GM19328 (cell line): Measurements from ENCODE around the gene RPN2.

Experiments used
- ATAC-seq: cut with Tn5 transposase; IDR thresholded peaks from one replicate; pipeline ENCODE4 v1.9.1; 2021; ENCODE audit warnings: mild to moderate bottlenecking, moderate library complexity; ENCODE audit not compliant: unreplicated experiment

The RPN2 gene

DNA sequence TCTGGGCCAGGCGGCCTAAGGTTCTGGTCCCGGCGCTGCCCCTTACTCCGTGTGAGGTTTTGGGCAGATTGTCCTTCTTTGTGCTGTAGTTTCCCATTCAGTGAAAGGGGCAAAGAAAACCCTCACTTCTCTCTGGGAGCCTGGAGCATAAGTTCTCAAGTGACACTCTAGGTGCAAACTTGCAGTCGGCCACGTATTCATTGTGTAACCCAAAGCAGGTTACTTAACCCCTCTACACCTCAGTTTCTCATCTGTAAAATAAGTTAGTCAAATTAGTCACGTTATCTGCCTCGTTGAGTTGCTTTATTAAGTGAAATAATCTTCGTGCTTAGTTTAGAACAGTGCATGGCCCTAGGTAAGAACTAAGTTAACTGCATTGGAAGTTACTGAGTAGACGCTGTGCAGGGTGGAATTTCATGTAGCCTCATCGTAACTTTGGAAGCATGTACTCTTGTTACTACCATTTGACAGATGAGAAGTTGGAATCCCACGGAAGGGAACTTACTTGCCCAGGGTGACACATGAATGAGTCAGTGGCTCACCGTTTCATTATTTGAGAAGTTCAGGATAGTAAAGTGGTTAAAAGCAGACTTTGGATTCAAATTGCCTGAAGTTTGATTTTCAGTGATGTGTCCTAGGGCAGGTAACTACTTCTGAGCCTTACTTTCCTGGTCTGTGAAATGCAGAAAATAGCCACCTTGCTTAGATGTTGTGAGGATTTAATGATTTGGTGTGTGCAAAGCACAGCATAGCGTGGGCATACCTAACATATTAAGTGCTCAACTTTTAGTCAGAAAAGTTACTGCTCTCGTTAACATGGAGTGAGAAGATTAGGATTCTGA is 774 bp downstream of the RPN2 start:
- ATAC-seq, result no peak

DNA sequence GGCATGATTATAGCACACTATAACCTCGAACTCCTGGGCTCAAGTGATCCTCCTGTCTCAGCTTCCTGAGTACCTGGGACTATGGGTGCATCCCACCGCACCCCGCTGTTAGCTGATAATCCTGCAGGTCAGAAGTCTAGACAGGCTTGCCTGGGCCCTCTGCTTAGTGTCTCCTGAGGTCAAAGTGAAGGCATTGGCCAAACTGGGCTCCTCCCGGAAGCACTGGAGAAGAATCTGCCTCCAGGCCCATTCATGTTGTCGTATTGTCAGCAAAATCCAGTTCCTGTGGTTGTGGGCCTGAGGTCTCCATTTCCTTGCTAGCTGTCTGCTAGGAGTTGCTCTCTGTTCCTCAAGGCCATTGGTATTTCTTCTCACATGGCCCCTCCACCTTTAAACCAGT is 6.6 kb downstream of the RPN2 start:
- ATAC-seq, result no peak

DNA sequence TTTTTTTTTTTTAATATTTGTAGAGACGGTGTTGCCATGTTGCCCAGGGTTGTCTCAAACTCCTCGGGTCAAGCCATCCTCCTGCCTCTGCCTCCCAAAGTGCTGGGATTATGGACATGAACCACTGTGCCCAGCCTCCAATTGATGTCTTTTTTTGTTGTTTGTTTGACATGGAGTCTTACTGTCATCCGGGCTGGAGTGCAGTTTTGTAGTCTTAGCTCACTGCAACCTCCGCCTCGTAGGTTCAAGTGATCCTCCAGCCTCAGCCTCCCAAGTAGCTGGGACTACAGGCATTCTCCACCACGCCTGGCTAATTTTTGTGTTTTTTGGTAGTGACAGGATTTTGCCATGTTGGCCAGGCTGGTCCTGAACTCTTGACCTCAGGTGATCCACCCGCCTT is 9.7 kb downstream of the RPN2 start:
- ATAC-seq, result no peak

GRCh38 chr20:37189416-37190016 is 10.4 kb downstream of the RPN2 start:
- no peak for ATAC-seq

DNA sequence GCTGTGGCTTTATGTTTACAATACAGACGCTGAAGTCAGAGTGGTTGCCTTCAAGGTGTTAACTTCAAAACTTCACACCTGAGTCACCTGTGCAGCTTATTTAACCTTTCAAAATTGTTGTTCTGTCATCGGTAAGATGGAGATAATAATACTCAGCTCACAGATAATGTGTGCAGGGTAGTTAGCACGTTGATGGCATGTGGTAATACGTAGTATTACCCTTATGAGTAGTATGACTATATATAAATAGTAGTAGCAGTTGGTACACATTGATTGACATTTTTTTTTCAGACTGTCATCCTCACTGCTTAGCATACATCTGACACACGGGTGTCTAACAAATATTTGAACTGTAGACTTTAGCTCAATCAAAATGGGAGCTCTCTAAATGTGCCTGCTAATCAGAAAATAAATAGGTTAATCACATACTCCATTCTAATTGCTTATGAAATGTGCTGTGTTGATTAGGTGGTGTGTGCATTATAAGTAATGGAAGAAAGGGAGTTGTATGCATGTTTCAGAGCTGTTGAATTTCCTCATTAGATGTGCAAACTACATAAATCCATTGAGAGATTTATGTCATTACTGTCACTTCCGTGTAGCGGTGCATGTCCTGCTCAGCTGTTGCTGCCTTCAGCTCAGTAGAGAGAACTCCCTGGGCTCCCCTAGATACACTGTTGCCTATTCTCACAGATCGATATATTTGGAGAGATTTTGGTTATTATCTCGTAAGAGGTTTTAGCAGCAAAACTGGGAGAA is 11.4 kb downstream of the RPN2 start:
- ATAC-seq, result no peak

DNA sequence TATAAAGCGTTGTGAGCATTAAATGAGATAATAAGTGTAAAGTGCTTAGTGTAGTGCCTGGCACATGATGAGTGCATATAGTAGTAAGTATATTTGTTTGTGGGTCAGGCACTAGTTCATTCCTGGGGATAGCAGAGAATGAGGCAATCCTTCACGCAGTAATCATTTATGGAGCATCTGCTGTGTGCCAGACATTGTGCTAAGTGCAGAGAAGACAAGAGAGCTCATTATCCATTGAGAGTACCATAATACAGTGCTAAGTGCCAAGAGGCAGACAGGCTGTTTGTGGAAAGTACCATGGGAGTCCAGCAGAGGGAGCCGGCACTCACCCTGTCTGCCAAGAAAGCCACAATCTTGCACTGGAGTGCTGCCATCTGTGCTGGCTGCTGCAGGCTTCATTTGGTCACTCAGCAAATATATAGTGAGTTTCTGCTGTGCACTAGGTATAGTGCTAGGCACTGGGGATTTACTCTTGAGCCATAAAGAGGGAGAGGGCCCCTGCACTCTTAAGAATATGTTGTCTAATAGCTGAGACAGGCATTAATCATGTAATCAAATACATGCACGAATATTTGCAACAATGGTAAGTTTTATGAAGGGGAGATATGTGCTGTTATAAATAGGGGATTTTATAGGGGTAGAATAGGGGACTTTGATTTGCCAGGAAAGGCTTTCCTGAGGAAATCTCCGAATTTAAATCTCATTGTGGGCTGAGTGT is 13.2 kb downstream of the RPN2 start:
- ATAC-seq, result peak; percentile 57

- no peak for ATAC-seq
These were observed 14.1 kb downstream of the RPN2 start for GRCh38 chr20:37193226-37193625.

GRCh38 chr20:37193821-37194220 is 14.7 kb downstream of the RPN2 start:
- ATAC-seq, result no peak

GRCh38 chr20:37194621-37195417 is 15.7 kb downstream of the RPN2 start:
- no peak for ATAC-seq

DNA sequence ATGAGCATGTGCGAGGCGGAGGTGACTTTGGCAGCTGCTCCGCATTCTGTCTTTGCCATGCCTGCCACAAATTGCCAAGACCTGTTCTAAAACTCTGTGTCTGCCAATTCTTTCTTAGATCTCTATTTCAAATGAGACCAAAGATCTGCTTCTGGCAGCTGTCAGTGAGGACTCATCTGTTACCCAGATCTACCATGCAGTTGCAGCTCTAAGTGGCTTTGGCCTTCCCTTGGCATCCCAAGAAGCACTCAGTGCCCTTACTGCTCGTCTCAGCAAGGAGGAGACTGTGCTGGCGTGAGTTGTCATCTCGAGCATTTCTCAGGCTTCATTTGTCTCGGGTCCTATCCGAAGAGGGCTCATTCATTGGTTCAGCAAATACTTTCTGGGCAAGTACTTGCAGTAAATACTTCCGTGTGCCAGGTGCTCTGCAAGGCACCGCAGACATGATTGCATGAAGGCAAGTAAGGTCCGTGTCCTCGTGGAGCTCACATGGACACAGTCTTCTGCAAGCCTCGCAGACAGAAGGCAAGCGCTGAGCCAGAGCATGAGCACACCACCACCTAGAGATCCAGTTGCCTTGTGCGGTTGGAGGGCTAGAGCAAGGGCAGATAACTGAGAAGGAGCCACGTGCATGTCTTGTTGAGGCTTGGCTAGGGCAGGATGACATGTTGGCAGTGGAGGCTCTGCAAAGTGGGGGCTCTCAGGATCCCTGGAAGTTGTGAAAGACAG is 20.0 kb downstream of the RPN2 start:
- ATAC-seq, result no peak

- ATAC-seq, result no peak
These were observed 21.2 kb downstream of the RPN2 start for GRCh38 chr20:37200376-37200775.

DNA sequence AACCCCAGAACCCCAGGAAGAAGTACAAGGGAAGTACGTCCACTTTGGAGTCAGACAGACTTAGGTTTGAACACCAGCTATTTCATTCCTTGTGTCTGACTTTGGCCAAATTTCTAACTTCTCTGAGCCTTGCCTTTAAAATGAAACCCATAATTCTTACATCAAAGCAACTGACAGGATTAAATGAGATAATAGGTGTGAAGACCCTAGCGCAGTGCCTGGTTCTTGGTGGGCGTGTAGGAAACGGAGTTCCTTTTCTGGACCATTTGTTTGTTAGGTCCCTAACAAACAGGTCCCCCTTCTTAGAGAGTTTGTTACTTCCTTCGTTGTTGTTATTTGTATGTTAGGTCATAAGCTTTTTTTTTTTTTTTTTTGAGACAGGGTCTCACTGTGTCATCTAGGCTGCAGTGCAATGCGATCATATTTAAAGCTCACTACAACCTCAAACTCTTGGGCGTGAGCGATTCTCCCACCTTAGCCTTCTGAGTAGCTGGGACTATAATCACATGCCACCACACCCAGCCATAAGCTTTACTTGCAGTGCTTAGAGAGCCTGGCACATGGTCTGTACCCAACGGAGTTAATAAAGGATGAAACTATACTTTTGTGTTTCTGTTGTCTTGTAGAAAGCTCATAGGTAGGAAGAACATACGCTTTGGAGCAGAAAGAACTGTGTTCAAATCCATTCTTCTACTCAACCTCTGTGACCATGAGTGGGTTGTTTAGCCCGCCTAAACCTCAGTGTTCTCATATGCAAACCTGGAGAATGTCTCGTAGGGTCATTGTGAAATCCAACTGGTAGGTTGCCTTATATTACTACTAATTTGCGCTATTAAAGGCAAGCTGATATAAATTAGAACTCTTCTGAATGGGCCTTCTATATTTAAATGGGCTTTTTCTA is 22.0 kb downstream of the RPN2 start:
- no peak for ATAC-seq

DNA sequence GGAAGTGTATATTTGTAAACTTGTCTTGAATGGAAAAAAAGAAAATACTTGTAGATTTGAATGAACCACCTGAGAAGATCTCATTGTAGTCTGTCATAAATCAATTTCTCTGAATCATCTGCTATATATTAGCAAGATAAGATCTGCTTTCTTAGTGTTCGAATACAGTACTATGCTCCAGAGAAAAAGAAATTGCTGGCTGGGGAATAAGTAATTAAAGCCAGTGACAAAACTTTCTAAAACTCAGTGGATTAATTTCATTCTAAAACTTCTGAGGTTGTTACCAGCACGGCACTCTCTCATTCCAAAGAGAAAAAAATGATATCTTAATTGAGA is 22.7 kb downstream of the RPN2 start:
- no peak for ATAC-seq

GRCh38 chr20:37202267-37202943 is 23.3 kb downstream of the RPN2 start:
- ATAC-seq, result no peak

DNA sequence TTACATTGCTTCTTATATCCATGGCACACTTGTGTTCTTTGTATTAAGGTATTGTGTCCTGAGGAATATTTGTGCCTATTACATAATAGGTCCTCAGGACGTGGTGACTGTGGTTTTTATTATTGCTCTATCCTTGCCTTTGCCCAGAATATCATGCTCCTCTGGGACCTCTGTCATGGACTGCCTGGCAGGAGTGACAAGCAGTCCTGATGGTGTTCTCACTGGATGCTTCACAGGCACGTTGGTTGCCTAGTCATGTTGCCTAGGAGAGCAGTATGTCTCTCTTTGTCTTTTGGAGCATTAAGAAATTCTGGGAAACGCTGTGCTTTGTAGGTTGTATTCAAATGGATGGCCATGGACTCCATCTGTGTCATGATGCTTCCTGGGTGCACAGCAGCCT is 24.9 kb downstream of the RPN2 start:
- no peak for ATAC-seq

- no peak for ATAC-seq
These were observed 26.0 kb downstream of the RPN2 start for GRCh38 chr20:37205130-37205529.

DNA sequence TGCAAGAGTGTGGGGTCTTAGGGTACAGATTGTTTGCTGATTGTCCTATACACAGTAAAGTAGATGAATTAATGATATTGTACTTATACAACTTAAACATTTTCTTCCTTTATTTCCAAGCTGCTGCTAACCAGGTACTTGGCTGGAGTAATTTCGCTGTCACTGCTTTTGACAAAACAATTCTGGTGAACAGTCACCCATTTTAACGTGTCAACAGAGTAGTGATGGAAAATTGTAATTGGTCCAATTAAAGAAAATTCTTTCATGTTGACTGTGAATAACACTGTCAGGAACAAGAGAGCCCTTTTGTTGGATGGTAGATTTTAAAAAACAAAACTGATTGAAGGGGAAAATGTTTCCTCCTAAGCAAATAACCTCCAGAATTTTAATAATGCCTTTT is 26.7 kb downstream of the RPN2 start:
- ATAC-seq, result no peak

DNA sequence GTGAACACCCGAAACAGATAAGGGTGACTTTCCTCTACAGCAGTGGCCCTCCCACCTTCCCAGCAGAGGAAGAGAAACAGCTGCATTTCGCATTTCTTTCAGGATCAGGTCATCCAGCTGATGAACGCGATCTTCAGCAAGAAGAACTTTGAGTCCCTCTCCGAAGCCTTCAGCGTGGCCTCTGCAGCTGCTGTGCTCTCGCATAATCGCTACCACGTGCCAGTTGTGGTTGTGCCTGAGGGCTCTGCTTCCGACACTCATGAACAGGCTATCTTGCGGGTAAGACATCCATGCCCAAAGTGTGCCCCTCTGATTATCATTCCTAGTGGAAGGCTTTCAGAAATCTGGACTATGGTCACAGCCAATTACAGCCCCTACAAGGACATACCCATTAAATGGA is 28.0 kb downstream of the RPN2 start:
- no peak for ATAC-seq
